Stimulated activated CD4-positive, alpha-beta T cell treated with anti-CD3 and anti-CD28 coated beads, Interleukin-2, amount 100 ng/mL, for 4 hours (primary cell): ENCODE measurements around the gene PPARA.
"Not testable (repeated sequence)": the region's sequence is repeated elsewhere in the genome, so short reads cannot be mapped to it uniquely, and the experiment has no call there.

ENCODE experiments used
- DNase-seq: peaks from one replicate; pipeline ENCODE4 v3.0.0-alpha.2; 2020; ENCODE audit warnings: low read depth

Gene PPARA

DNA sequence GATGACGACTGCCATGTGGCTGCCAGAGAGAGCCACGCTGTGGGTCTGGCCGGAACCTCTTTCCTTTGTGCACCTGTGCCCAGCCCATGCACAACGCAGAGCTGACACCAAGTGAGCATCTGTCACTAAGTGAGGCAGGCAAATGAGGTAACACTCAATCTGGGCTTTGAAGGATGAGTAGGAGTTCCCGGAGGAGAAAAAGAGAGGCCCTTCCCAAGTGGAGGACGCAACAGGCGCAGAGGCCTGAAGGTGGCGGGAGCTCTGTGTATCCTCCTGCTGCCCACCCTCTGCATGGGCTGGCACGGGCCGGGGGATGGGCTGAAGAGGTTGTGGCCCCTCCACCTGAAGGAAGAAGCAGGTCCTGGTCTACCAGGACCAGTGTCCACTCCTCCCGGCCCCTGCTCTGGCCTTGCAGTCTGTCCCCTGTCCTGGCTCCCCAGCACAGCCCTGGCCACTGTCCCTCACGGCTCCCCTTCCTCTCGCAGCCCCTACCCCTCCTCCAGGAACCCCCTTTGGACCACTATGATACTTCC lies 23.4 kb upstream of the PPARA start:
- DNase-seq = no peak

DNA sequence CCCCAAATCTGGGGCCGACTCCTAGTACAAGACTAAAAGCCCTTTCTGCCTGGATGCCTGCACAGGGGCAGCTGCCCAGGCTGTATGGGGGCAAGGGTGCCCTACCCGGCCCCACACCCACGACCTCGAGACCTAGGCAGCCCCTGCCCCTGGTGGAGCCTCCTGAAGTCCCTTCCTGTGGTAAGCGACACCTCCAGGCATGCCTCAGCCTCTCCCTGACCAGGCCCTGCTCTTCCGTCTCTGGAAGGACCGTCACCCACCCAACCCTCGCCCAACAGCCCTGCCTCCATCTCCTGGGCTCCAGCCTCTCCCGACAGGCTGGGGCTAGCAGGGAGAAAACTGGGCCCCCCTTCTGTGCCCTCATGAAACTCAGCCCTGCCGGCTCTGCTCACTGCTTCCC lies 22.8 kb upstream of the PPARA start:
- DNase-seq = no peak

DNA sequence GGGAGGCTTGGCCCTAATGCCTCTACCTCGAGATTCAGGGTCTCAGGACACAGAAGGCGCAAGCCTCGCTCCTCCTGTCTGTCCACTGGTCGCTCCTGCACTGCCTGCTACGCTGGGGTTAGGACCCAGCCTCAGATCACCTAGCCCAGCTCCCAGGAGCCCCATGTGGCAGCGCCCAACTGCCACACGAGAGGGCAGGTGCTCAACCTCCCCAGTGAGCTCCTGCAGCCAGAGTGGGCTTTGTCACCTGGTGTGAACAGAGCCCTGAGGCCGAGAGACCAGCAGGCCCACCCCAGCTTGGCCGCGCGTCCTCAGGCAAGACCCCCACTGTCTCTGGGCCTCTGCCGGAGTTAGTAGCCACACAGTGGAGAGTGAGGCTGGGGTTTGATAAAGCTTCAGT lies 21.7 kb upstream of the PPARA start:
- DNase-seq = no peak

DNA sequence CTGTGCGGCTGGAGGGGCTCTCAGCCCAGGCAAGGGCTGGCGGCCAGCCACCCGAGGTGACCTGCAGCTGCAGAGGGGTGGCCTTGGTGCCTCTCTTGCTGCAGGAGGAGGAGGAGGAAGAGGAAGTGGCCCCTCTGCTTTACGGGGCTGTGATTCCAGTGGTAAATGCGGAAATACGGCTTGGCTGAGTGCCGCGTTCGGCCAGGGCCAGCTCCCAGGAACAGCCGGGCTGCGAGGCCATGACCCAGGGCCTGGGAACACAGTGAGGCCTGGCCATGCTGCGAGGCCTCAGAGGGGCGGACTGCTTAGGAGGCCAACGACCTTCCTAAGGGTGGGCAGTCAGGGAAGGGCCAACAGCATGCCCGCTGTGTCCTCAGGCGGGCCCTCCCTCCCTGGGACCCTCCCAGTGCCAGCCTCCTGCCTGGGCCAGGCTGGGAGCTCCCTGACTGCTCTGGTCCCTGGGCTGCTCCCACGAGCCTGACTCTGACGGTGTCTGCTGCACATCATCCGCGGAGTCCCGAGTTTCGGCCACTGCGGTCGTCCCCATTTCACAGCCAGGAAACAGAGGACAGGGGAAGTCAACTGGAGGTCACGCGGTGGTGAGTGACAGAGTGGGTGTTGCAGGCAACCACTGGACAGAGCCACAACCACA lies 20.8 kb upstream of the PPARA start:
- DNase-seq = no peak

DNA sequence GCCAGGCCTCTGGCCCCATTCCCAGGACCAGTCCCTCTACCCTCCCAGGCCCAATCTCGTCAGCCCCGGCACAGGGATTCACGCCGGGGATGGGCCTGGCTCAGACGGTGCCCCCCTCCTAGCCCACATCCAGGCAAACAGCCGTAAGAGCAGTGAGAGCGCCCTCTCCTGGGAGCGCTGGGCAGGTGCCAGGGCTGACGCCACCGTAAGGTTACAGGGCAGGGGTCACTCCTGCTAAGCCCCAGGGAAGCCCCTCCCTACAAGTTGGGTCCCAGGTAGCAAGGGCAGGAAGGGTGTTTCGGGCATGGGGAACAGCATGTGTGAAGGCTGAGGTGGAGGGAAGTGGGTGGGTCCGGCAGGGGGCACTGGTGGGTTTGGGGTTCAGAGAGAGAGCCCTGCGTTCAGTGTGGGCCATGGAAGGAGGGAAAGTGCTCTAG lies 19.2 kb upstream of the PPARA start:
- no peak for DNase-seq

DNA sequence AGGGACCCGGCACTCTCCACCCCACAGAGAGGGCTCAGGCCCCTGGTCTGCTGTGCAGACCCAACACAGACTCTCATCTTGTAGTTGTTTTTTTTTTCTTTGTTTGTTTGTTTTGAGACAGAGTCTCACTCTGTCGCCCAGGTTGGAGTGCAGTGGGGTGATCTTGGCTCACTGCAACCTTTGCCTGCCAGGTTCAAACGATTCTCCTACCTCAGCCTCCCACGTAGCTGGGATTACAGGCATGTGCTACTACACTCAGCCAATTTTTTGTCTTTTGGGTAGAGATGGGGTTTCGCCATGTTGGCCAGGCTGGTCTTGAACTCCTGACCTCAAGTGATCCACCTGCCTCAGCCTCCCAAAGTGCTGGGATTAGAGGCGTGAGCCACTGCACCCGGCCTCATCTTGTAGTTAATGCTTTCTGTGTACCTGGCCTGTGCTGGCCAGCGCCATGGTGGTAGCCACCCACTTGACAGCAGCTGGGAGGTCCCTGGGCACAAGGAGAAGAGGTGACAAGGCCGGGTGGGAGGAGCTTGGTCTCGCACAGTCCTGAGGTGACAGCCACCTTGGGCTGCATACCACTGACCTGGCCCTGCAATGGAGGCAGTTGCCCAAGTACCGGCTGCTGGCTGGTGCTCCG lies 18.0 kb upstream of the PPARA start:
- not testable (repeated sequence) for DNase-seq

DNA sequence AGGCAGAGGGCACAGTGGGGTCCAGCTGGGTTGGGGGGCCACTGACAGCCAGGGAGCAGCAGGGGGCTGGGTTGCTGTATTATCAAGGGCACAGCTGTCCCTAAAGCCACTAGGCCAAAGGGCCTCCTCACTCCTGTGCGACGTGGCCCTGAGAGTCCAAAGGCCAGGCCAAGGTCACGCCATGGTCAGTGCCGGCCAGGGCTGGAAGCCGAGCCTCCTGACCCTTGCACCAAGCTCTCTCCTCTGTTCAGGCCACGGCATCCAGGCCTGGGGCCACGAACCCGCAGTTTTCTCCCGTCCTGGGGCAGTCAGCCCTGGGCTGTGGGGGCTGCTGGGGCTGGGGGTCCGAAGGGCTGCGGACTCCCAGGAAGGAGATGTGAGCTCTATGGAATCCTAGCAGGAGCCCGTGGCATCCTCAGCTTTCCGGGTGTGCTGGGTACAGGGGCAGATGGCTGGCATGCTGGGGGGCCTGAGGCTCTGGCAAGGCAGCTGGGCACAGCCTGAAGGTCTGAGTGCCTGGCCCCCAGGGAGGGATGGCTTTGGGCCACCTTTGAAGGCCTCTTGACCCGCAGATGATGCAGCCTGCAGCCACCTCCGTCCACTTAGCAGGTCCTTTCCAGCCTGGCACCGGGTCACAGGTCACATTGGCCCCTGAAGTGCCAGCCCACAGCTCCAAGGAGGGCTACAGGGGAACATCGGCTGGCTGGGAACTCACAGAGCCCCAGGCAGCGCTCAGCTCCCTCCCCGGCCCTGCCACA lies 17.3 kb upstream of the PPARA start:
- DNase-seq = no peak

DNA sequence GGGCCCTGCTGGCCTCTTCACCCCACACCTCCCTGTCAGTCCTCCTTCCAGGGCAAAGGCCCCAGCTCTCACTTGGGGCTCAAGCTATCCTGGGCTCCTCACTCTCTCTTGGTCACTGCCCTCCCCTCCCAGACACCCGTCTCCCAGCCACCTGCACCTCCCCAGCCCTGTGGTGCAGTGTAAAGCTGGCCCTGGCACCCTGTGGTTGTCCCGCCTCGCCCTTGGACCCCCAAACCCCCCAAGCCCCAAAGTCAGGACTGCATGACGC lies 16.8 kb upstream of the PPARA start:
- DNase-seq = no peak

DNA sequence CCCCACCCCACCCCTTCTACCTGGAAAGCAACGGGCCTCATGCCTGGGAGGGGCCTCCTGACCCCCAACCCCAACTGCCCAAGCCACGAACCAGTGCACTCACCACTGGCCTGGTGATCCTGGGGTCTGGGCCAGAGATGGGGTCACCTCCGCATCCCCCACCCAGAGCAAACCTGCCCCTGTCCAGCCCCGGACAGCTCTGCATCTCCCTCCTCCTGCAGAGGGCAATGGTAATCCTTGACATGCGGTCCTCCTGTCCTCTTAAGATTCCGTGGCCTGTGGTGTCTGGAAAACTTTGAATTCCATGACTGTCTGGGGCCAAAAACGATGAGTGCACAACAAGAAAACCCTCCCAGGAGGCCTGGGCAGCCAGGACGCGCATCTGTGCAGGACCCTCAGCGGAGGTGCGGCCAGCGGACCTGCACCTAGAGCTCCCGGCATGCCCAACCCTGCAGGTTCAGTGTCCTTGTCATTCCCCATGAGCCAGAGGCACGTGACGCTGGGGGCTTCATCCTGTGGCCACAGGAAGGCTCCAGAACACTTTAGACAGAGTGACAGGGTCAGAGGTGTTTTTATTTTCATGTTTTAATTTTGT lies 16.1 kb upstream of the PPARA start:
- DNase-seq = no peak

DNA sequence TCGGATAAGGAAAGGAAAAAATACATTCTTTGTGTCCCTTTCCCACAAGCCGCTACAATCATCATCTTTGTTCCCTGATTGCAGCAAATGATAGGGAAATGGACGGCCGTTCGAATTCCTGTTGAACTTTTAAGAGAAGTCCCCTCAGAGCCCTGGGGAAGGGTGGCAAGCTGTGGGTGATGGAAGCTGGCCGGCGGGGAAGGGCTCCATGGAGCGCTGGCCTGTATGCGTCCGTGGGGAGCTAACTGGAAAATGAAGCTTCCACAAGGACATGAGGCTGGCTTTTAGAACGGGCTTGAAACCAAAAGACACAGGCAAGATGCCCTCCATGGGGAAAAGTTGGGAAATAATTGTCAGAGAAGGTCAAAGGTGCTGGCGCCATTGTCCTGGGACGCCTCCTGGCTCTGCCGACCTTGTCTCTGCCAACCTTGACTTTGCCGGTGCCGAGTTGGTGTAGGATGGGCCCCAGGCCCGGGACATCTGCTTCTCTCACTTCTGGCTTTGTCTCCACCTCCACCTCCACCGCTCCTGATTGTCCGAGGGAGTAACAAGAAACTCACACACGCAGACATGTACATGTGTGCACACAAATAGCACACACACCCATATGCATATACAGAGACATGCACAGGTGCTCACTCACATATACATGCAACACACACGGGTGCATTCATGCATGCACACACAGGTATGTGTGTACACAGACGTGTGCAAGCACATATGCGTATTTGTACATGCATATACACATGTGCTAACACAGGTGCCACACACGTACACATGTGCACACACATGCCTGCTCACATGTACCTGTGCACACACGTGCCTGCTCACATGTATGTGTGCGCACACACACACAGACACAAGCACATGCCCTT lies 14.5 kb upstream of the PPARA start:
- DNase-seq = no peak

DNA sequence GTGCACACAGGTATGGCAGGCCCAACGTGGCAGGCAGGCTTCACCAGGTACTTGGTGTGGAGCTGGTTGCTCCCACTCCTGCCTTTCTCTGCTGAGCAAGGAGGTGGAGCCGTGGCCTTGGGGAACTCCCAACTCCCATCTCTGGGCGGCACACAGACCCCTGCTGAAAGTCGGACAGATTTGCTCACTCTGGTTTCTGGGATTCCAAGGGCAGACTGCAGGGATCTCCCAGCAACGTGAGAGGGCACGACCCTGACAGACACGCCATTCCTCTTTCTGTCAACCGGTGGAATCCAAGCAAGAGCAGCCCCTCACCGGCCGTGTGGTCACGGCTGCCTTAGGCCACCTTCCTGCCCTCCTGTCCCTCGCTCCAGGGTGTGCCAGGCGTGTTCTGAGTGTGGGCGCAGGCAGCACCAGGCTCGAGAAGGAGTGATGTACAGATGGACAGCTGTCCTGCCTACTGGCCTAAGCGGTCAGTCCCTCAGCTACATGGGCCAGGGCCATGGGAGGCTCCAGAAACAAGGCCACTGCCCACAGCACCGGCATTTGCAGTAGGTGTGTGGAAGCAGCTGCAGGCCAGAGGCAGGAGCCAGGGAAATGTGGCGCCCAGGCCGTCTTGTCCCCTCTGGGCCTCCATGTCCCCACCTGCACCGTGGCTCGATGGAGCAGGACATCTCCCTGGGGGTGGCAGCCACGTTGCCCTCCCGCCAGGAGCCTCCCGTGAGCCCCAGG lies 13.7 kb upstream of the PPARA start:
- no peak for DNase-seq

DNA sequence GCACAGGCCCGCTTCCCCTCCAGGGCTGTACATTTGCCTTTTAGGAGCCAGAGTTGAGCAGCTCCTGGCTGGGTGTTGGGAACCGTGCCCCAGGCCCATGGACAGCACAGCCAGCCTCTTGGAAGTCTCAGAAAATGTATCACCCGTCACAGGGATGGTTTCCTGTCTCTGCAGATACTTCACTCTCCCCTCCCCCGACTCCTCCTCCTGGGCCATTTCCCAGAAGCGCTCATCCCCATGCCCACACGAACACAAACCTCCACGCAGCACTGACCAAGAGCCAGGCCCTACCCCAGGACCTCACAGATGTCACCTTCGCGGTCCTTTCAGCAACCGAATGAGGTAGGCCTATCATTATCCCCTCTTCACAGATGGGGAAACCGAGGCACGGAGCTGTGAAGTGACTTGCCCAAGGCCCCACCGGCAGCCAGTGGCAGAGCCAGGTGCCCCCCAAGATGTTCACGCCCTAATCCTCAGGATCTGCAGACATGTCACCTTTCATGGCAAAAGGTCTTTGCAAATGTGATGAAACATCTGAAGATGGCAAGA lies 13.0 kb upstream of the PPARA start:
- no peak for DNase-seq

DNA sequence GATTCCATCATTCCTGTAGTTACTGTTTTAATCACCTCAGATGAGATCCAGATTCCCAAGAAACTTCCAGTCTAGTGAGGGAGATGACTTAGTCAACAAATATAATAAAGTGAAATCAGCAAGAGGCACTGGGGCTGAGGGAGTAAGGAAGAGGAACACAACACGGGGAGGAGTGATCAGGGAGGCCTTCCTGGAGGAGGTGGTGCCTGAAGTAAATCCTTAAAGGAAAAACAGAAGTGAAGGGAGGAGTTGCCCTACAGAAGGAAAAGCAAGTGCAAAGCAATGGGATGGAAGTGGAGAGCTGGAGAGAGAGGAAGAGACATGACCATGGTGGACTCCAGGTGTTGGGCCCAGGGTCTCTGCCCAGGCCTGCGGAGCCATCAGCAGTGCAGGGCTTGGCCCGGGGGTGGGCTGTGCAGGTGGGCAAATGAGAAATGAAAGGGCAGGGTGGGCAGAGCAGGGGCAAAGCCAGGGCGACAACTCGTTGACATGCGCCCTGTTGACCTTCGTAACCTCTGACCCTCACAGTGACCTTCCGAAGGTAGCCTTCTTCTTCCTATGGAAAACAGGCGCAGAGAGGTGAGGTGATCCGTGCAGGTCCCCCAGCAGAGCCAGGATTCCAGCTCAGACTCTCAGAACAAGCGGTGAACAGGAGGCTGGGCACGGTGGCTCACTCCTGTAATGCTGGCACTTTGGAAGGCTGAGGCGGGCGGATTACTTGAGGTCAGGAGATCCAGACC lies 12.1 kb upstream of the PPARA start:
- DNase-seq = no peak

DNA sequence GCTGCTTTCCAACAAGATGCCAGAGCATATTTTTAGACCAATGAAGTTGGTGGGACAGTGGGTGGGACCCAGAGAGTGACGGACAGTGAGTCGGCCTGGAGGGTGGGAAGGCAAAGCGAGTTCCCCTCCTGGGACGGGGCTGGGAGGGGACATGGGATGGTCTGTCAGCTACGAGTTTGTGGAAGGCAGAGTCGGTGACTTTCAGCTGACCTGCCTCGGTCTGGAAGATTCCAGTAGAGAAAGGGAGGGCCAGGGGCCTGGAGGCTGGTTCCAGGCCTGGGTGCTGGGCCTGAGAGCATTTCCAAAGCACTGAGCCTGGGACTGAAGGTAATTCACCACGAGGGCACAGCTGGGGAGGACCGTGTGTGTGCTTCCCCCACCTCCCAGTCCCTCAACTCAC lies 10.9 kb upstream of the PPARA start:
- not testable (repeated sequence) for DNase-seq

DNA sequence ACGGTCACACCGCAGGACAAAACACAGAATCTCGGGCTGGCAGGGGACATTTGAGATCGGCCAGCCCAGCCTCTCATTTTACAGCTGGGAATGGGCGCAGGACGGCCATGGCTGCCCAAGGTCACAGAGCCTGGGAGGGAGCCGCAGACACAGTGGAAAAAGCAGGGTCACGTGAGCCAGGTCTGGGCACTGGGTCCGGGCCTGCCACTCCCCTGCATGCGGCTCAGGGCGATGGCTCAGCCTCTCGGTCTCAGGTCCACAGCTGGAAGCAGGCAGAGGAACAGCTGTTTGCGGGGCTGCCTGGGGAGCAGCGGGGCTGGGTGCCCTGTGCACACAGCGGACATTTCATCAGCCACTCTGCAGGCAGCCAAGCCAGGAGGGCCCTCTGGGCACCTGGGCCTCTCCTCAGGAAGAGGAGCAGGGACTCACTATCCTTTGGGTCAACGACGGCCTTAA lies 10.4 kb upstream of the PPARA start:
- no peak for DNase-seq

DNA sequence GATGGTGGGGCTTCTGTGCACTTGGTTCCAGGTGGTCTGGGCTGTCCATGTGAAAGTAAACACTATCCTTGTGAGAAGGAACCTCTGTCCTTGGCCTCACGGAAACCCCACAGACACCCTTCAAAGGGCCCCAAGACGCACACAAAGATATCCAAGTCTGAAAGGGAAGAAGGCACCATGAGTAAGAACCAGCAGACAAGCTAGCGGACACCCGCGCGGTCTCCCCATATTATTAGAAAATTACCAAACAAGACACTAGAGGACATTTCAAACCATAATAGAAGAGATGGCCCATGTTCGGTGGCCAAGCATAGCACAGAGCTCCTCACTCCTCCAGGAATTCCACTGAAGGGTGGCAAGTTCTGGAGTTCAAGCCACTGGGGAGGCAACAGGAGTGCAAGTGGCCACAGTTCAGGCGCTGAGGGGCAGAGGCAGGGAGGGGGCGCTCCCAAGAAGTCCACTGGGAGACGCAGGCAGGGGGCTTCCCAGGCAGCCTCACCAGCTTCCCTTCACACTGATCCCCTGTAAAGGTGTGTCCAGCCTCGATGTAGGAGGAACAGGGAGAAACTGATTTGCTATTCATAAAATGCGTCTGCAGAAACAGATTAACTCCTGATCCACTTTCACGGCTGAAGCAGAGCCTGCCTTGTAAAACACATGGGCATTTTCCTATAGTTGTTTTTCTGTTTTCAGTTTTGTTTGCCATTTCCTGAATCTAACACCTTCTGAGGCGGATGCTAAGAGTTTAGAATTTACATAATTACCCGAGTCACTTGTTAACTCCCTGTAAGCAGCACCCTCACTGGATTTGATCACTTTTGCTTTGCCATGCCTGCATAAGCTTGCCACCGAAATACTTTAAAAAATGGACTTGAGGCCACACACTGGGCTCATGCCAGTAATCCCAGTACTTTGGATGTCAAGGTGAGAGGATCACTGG lies 9.1 kb upstream of the PPARA start:
- no peak for DNase-seq

DNA sequence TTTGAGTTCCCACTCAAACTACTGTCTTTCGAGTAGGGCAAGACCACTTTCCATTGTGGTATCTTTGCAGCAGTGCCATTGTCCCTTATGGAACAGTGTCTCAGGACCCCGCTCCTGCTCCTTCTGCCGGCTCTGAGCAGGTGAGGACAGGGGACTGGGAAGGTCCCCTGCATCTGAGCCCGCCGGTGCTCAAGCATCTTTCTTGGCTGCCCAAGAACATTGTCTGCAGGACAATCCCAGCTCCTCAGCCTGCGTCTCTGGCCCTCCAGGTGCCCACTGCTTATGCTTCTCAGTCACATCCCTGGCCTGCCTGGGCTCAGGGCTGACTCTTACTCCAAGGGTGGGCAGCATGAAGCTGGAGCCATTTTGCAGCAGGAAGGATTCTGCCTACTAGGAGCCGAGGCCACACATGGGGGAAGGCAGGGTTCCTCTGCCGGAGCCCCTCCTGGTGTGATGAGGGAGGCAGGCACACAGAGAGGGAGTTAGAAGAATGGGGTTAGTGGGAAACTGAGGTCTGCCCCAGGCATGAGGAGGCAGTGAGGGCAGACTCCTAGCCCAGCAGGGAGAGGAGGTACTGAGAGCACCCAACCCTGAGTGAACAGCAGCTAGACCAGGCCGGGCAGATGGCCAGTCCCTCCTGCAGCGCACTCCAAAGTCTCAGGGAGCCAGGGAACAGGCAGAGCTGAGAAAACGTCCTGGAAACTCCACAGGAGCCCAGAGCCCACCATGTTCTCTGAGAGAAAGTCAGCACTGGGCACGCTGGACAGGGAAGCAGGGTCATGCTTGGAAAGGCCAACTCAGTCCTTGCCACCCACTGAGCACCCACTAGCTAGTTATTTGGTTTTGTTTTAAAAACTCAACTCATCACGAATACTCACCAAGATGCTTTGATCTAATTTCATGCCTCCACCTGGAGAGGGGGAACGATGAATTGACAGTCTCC lies 7.5 kb upstream of the PPARA start:
- no peak for DNase-seq
